AG09309 (cell line): ENCODE results near the gene AGTR1.
"Not testable (repeated sequence)": the region's sequence is repeated elsewhere in the genome, so short reads cannot be mapped to it uniquely, and the experiment has no call there.

Source experiments
- DNase-seq: peaks from one replicate; pipeline ENCODE4 v3.0.0-alpha.2; 2010; ENCODE audit warnings: low read depth
- H3K4me3 ChIP-seq: 2 replicates; pipeline ENCODE4 v1.5.1; 2011; ENCODE audit warnings: mild to moderate bottlenecking, low read depth, low read length, moderate library complexity; ENCODE audit not compliant: control insufficient read depth
- TF ChIP-seq, protein P1 (sequence below): IDR thresholded peaks from 2 replicates; pipeline ENCODE4 v1.5.1; 2011; ENCODE audit warnings: mild to moderate bottlenecking, low read depth, low read length, inconsistent platforms; ENCODE audit not compliant: insufficient read depth, control insufficient read depth; ENCODE audit errors: missing control alignments

AGTR1 gene

DNA sequence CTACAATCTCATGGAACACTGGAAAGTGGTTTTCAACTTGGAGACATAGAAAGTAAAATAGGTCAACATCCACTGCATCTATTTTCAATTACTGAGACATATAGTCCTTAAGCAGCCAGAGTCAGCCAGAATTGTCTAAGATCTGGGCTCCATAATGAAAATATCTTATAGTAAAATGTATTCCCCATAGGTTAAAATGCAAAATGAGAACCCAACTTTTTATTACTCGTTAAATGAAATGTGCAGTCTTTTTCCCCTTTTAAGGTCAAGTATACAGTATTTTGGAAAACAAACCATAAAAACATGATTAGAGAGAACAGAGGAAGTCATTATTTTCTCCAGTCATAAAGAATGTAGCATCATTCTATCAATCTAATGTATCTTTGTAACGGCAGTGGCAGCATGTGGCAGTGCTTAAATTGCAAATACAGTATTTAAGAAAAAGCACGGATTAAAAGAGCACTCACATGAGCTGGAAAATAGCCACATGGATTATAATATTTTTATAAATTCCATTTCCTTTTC lies 65.5 kb downstream of the AGTR1 start:
- TF ChIP-seq, protein P1, sequence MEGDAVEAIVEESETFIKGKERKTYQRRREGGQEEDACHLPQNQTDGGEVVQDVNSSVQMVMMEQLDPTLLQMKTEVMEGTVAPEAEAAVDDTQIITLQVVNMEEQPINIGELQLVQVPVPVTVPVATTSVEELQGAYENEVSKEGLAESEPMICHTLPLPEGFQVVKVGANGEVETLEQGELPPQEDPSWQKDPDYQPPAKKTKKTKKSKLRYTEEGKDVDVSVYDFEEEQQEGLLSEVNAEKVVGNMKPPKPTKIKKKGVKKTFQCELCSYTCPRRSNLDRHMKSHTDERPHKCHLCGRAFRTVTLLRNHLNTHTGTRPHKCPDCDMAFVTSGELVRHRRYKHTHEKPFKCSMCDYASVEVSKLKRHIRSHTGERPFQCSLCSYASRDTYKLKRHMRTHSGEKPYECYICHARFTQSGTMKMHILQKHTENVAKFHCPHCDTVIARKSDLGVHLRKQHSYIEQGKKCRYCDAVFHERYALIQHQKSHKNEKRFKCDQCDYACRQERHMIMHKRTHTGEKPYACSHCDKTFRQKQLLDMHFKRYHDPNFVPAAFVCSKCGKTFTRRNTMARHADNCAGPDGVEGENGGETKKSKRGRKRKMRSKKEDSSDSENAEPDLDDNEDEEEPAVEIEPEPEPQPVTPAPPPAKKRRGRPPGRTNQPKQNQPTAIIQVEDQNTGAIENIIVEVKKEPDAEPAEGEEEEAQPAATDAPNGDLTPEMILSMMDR, result no peak
- no peak for DNase-seq
- no peak overlapping the region for H3K4me3 ChIP-seq

DNA sequence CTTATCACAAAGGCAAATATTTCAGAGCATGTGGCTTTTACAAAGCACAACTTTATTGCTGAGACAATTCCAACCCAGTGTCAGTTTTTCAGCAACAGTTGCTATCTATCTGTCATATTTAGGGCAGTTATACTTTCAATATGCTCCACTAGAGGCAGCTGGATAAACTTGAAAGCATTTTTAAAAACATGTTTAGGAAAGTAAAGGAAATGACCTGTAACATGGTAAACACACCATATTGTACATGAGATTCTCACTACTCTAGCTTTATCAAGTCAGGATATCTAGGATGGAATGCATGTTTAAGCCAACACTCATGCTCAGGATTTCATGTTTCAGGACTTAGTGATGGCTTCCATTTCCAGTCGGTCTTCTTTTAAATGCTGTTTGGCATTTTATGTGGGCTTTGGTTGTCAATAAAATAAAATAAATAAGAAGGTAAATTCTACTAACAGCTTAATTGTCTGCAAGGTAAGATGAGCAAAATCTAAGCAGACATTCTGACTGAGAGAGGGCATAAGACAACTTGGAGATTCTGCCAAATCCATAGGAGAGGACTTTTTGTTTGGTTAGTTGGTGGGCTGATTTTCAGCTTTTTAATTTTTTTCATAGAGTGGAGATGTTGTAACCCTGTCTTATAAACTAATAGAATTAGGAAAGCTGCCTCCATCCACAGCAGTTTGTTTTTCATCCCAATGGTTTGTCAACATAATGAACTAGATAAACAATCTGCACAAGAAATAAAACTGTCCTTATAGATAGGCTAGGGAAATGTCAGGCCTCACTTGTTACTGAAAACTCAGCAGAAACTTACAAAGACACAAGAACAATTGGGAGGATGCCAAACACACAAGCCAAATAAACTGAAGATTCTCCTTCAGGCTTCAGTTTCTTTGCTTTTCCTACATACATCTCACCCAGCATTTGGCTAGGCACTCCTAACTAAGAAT lies 66.6 kb downstream of the AGTR1 start:
- DNase-seq, result no peak
- TF ChIP-seq, protein P1, result no peak
- no peak overlapping the region for H3K4me3 ChIP-seq

DNA sequence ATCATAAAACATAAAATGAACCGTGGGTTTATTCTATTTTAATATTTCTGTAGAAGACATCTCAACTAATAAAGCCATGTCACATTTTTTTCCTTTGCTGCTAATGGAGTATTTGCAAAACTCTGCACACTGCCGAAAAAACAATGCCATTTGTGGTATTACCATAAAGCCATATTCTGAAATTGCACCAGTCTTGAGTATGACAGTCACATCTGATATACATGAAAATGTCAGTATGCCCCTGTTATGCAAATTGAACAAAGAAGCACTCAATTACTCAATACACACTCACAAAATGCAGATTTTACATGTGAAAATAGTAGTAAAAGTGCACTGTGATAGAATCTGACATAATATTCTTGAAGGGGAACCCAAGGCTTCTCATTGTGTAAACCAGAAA lies 74.7 kb downstream of the AGTR1 start:
- no peak overlapping the region for H3K4me3 ChIP-seq
- DNase-seq, result no peak
- TF ChIP-seq, protein P1, result no peak

DNA sequence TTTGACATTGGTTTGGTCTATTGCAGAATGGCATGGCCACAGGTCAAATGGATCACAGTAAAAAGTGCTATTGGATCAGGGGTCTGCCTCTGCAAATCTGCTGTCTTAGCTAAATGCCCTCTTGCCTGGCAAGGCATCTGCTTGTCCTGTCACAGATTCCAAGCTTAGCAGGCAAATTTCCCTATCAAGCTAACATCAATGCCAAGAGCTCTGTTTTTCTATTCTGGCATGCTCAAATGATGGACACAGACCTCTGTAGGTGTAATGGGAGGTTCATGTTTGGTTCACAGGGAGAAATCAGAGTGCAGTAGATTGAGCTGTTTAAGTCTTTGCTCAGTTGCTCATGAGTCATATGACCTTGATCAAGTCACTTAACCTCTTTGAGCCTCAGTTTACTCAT lies 75.1 kb downstream of the AGTR1 start:
- H3K4me3 ChIP-seq, result no peak overlapping the region
- TF ChIP-seq, protein P1, result no peak
- no peak for DNase-seq

DNA sequence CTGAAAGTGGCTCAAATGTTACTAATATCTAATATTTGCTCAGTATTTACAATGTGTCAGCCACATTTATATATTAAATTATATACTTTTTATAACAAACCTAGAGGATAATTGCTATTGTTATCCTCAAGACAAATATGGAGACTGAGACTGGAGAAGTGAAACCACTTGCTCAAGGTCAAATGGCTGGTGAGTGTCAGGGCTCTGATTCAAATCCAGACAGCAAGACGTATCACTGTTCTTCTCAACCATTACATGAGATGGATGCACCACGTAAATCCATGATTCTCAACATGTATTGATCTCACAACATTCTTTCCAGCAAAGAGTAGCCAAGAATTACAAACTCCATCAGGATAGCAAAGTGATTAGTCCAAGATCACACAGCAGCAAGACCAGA lies 76.1 kb downstream of the AGTR1 start:
- TF ChIP-seq, protein P1, result no peak
- H3K4me3 ChIP-seq, result no peak overlapping the region
- no peak for DNase-seq

DNA sequence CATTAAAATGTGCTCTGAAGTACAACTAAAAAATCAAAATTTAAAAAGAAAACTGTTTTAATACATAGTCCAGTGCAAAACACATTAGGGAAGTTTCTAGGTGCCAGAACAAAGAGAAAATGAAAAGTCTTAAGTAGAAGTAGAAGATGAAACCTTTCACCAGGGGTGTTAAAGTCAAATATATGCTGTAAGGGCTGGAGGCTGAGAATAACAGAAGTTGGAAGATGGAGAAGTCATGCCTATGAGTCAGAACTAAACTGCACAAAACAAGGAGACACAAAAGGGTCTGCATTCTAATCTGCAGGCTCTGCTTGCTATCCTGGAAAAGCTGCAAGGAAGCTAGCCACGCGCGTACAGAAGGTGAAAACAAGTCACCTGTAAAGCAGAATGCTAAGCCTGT lies 81.2 kb downstream of the AGTR1 start:
- TF ChIP-seq, protein P1, result no peak
- no peak overlapping the region for H3K4me3 ChIP-seq
- DNase-seq, result no peak

DNA sequence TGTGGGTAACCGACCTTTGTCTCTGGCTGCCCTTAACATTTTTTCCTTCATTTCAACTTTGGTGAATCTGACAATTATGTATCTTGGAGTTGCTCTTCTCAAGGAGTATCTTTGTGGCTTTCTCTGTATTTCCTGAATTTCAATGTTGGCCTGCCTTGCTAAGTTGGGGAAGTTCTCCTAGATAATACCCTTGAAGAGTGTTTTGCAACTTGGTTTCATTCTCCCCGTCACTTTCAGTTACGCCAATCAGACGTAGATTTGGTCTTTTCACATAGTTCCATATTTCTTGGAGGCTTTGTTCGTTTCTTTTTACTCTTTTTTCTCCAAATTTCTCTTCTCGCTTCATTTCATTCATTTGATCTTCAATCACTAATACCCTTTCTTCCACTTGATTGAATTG lies 87.3 kb downstream of the AGTR1 start:
- not testable (repeated sequence) for DNase-seq, H3K4me3 ChIP-seq

DNA sequence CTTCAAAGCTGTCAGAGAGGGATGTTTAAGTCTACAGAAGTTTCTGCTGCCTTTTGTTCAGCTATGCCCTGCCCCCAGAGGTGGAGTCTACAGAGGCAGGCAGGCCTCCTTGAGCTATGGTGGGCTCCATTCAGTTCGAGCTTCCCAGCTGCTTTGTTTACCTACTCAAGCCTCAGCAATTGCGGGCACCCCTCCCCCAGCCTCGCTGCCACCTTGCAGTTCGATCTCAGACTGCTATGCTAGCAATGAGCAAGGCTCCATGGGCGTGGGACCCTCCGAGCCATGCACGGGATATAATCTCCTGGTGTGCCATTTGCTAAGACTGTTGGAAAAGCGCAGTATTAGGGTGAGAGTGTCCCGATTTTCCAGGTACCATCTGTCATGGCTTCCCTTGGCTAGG lies 88.5 kb downstream of the AGTR1 start:
- not testable (repeated sequence) for H3K4me3 ChIP-seq, DNase-seq
